CD4-positive, alpha-beta T cell treated with Interleukin-17A for 1 hour (primary cell): ENCODE measurements around the gene PRKAB1.
"Not testable (repeated sequence)": the region's sequence is repeated elsewhere in the genome, so short reads cannot be mapped to it uniquely, and the experiment has no call there.

Source experiments
- DNase-seq: peaks from one replicate; pipeline ENCODE4 v3.0.0-alpha.2; 2020

Gene PRKAB1

DNA sequence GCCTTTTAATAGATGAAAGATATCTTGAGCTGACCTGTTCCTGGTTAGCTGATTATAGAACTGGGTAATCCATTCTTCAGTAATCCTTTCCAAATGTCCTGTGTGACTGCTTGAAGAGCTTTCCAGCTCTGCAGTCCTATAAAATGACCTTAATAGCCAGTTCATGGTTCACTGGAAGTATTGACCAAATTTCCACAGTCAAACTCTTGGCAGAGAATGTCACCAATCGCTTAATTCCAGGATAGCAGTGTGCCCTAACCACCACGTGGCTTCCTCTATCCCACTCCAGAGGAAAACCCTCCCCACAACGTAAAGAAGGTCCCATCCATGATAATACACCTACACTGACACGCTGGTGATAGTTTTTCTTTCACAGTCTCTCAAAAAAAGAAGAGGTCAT, 17.4 kb downstream of the PRKAB1 start:
- no peak for DNase-seq

DNA sequence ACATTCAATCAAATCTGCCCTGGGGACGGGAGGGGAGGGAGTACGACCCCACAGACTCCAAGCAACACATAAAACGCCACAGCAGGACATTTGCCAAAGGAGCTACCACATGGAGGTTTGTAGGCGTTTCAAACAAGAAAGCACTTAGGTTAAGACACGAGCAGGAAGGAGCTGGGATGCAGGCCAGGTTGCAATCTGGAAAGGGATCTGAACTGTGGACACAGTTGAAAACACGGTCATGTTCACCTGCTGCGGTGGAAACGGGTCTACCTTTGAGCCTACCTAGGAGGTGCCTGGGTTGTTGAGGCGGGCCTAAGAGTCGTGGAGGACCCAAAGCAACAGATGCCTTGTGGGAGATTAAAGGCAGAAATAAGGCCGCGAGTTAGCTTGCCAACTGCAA, 18.4 kb downstream of the PRKAB1 start:
- no peak for DNase-seq

DNA sequence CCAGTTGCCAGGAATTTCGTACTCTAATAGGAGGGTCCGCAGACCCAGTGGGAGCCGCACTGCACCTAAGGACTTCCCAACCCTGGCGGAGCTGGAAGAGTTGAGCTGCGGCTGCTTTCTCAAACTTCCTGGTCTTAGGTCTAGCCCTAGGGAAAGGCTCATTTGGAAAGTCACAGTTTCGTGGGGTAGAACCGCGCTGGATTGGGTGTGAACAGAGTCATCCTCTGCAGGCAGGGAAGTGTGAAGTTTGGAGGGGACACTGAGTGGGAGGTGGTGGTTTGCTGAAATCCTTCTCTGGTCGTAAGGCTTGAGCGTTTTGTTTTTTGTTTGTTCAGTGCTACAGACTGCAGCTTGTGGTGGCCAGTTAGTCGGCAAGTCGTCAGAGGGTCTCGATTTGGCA, 18.8 kb downstream of the PRKAB1 start:
- no peak for DNase-seq

GRCh38 chr12:119687406-119687805, 19.5 kb downstream of the PRKAB1 start:
- no peak for DNase-seq

GRCh38 chr12:119687879-119688278, 19.9 kb downstream of the PRKAB1 start:
- no peak for DNase-seq

GRCh38 chr12:119689935-119690500, 22.1 kb downstream of the PRKAB1 start:
- no peak for DNase-seq

- DNase-seq = no peak
Observed at GRCh38 chr12:119691202-119691810, 23.4 kb downstream of the PRKAB1 start.

GRCh38 chr12:119692410-119692809, 24.5 kb downstream of the PRKAB1 start:
- no peak for DNase-seq

GRCh38 chr12:119692997-119693396, 25.1 kb downstream of the PRKAB1 start:
- DNase-seq = no peak

- no peak for DNase-seq
Observed at GRCh38 chr12:119693511-119693910, 25.6 kb downstream of the PRKAB1 start.

- no peak for DNase-seq
Observed at GRCh38 chr12:119694111-119694510, 26.2 kb downstream of the PRKAB1 start.

DNA sequence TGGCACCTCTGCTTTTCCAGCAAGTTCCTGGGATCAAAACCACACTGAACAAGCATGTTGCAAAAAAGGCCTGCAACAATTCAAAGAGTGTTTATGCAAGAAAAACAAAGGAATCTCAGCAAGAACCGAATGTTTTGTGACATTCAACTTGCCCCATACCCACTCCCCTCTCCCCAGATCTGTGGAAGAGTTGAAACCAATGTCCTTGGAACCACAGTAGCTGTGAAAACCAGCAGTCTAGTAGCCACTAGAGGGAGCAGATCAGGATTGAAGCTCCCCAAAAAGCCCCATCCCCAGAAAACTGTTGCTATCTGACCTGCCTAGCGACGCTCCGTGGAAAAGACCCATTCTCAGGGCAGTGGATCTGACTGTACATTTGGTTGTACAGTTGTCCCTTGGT, 27.1 kb downstream of the PRKAB1 start:
- no peak for DNase-seq

DNA sequence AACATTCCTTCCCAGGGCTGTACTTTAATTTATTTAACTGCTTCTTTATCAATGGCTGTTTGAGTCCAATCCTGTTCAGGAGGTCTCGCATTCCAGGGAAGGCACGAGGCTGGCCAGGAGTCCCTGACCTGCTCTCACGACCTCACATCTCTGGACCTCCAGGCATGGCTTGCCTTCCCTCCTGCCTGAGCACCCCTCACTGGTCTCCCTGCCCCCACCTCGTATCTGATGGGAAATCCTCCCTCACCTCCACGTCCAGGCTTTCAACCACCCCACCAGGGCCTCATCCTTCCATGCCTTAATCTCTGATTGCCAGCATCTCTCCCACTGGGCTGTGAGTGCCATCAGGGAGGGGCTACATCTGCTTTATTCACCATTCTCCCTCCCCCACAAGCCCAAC, 29.0 kb downstream of the PRKAB1 start:
- no peak for DNase-seq

DNA sequence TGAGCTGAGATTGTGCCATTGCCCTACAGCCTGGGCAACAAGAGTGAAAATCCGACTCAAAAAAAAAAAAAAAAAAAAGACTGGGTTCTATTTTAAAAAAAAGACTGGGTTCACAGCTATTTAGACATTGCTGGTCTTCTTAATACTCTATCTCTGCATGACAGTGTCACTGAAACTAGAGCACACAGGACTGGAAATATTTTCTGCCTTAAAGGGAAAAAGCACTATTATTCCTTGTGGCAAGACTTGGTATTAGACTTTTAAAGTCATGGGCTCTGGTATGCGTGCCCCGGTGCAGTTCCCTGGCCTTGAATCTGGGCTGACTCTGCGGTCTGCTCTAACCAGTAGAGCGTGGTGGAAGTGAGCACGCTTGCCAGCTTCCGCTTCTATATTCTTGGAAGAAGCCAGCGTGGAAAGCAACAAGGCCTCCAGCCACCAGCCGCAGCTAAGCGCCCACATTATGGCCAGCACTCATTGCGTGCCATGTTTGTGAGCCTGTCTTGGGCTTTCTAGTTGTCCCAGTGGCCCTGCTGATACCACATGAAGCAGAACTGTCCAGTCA, 31.3 kb downstream of the PRKAB1 start:
- DNase-seq = no peak

DNA sequence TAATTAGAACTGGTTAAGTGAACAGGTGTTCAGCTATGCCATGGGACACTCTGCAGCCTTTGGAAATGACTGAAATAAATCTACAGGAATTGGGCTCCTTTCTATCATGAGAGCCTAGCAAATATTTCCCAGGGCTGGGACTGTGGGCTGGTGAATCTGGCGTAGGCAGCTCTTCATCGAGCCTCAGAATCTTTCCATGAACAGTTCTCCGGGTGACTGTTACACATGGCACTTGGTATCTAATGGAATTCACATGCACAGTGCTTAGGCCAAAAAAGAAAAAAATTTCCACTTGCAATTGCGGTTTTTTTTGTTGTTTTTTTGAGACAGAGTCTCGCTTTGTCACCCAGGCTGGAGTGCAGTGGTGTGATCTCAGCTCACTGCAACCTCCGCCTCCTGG, 32.1 kb downstream of the PRKAB1 start:
- no peak for DNase-seq

- no peak for DNase-seq
Observed at GRCh38 chr12:119704065-119704747, 36.3 kb downstream of the PRKAB1 start.

DNA sequence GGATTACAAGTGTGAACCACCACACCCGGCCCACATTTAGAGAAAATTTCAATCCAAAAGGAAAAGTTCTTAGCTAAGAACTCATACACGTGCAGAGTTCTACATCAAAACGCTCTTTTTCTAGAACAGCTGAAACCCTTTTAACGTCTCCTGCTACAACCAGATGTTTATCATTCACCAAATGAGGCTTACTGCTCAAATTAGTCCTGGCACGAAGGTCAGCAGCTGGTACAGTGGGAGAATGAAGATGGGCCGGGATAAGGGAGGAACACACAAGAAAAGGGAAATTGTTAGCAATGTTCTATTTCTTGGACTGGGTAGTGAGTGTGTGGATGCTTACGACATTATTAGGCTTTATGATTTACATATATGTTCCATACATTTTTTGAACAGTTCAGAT, 37.2 kb downstream of the PRKAB1 start:
- DNase-seq = no peak

DNA sequence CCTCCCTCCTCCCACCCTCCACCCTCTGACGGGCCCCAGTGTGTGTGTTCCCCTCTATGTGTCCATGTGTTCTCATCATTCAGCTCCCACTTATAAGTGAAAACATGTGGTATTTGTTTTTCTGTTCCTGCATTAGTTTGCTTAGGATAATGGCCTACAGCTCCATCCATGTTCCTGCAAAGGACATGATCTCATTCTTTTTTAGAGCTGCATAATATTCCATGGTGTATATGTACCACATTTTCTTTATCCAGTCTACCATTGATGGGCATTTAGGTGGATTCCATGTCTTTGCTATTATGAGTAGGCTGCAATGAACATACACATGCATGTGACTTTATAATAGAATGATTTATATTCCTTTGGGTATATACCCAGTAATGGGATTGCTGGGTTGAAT, 38.5 kb downstream of the PRKAB1 start:
- DNase-seq = not testable (repeated sequence)

- DNase-seq = no peak
Observed at GRCh38 chr12:119710374-119710964, 42.5 kb downstream of the PRKAB1 start.

DNA sequence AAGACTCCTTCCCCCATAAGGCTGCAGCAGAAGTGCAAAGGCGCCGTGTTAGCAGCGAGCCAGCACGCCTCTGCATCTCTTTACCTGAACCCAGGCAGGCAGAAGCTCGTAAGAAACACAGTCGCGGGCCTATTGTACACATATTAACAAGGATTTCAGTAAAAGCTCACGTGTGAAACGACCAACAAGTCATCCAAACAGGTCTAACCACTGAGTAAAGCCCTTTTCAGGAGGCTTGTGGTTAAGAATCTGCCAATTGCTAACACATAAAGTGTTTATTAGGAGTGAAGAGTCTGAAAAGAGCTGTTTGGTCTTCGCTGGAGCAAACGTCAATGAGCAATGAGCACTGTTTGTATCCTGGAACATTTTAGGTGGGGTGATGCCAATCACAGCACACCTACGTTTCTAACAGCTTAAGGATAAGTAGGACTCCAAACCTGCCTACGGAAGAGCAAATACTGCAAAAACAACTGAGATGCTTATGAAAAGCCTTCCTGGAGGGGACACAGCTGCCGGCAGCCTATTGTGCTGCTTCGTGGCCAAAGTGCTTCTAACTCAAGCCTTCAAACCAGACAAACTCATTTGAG, 43.1 kb downstream of the PRKAB1 start:
- no peak for DNase-seq

GRCh38 chr12:119711693-119712092, 43.8 kb downstream of the PRKAB1 start:
- no peak for DNase-seq

DNA sequence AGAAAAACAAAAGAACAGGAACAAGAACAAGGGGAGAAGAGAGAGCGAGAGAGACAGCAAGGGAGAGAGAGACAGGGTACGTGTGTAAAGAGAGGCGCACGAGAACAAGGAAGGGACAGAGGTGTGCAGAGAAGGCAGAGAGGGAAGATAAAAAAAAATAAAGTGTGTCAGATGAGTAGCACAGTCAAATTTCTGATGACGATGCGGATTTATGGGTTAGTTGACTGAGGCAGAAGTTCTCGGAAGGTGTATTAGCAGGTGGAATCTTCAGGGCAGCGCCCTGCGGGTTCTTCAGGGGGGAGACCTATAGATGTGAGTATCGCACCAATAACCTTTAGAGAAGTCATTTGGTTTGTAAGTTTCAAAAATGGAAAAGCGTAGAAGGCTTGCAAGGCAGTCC, 44.8 kb downstream of the PRKAB1 start:
- no peak for DNase-seq

- DNase-seq = no peak
Observed at GRCh38 chr12:119713551-119714031, 45.7 kb downstream of the PRKAB1 start.
